T-cell (primary cell): ENCODE data around the gene GIMAP1. TPM values are rescaled to one million over a fixed set of nuclear protein-coding genes. Genes with fewer than 3 reads are reported as not detected.

Source experiments
- ATAC-seq, 4 experiments: fragments of 200-7000 bp in 3 of 4; fragments of 150-1000 bp in 1 of 4; cut with Tn5 transposase; replicated peaks in 1 of 4; 1 replicate in 3 of 4; 2 replicates in 1 of 4; pipeline ENCODE4 v1.10.0; 2021; ENCODE audit warnings: moderate library complexity in 3 of 4, mild to moderate bottlenecking in 2 of 4, moderate number of reproducible peaks in 1 of 4
- CTCF ChIA-PET, 2 donors: fragments of 300-600 bp; sonication (Branson Sonifier 250); formaldehyde crosslinking; loops; one replicate each; lab custom pipeline; 2022; ENCODE audit warnings: antibody characterized with exemption in 2 of 2; lab: Charles Lee
- POLR2A ChIA-PET, 2 donors: fragments of 300-600 bp; sonication (Branson Sonifier 250); formaldehyde crosslinking; loops; one replicate each; lab custom pipeline; 2022; ENCODE audit warnings: antibody characterized with exemption in 2 of 2; lab: Charles Lee
- DNase-seq, 35 experiments: peaks; one replicate each; pipeline versions ENCODE4 v3.0.0 to v3.0.0-alpha.2; 2013 to 2023
- H3K27ac ChIP-seq: one replicate; pipeline ENCODE4 v1.5.1; 2013; ENCODE audit warnings: low read length
- H3K27me3 ChIP-seq, 2 experiments: replicated peaks in 1 of 2; 1 replicate in 1 of 2; 2 replicates in 1 of 2; pipeline versions ENCODE4 v1.6.1 to v1.7.0; 2013; ENCODE audit warnings: low read length in 1 of 2, mixed read lengths in 1 of 2; ENCODE audit not compliant: control insufficient read depth in 2 of 2, insufficient read depth in 2 of 2; ENCODE audit errors: extremely low read depth in 1 of 2
- H3K36me3 ChIP-seq, 2 donors: 1 replicate in 1 of 2; 2 replicates in 1 of 2; pipeline versions ENCODE4 v1.6.1 to v1.7.0; 2013; ENCODE audit warnings: low read length in 1 of 2; ENCODE audit not compliant: control insufficient read depth in 2 of 2, insufficient read depth in 1 of 2; ENCODE audit errors: extremely low read depth in 1 of 2
- H3K4me1 ChIP-seq, 2 experiments: 1 replicate in 1 of 2; 2 replicates in 1 of 2; pipeline versions ENCODE4 v1.6.1 to v1.7.0; 2013; ENCODE audit warnings: low read length in 2 of 2, mixed read lengths in 1 of 2; ENCODE audit not compliant: insufficient read depth in 2 of 2, control insufficient read depth in 1 of 2; ENCODE audit errors: extremely low read depth in 1 of 2
- H3K4me3 ChIP-seq, 2 donors: 1 replicate in 1 of 2; 2 replicates in 1 of 2; pipeline versions ENCODE4 v1.5.1 to v1.7.0; 2013; ENCODE audit warnings: mild to moderate bottlenecking in 2 of 2, low read length in 1 of 2, moderate library complexity in 1 of 2; ENCODE audit not compliant: control insufficient read depth in 1 of 2; ENCODE audit errors: extremely low read depth in 1 of 2
- H3K9me3 ChIP-seq: 2 replicates; pipeline ENCODE4 v1.7.0; 2013
- H3K27ac Mint-ChIP-seq, 2 donors: one replicate each; pipeline ENCODE4 v1.8.0; 2020 to 2021; ENCODE audit warnings: mild to moderate bottlenecking in 2 of 2, mixed read lengths in 2 of 2
- H3K27me3 Mint-ChIP-seq, 2 donors: one replicate each; pipeline ENCODE4 v1.8.0; 2021 to 2022; ENCODE audit warnings: mixed read lengths in 2 of 2
- H3K36me3 Mint-ChIP-seq: one replicate; pipeline ENCODE4 v1.8.0; 2021; ENCODE audit warnings: mixed read lengths
- H3K4me1 Mint-ChIP-seq, 3 donors: one replicate each; pipeline ENCODE4 v1.8.0; 2020 to 2022; ENCODE audit warnings: mixed read lengths in 3 of 3, mild to moderate bottlenecking in 1 of 3
- H3K4me3 Mint-ChIP-seq, 3 donors: one replicate each; pipeline ENCODE4 v1.8.0; 2020 to 2022; ENCODE audit warnings: mild to moderate bottlenecking in 3 of 3, mixed read lengths in 3 of 3, moderate library complexity in 3 of 3
- H3K9me3 Mint-ChIP-seq, 3 donors: one replicate each; pipeline ENCODE4 v1.8.0; 2020 to 2022; ENCODE audit warnings: mixed read lengths in 3 of 3
- WGBS: methylation state at CpG from one replicate; pipeline ENCODE4 v1.1.5; 2013; ENCODE audit warnings: missing lambda C conversion rate; ENCODE audit not compliant: insufficient coverage; 5-methylcytosine and 5-hydroxymethylcytosine counted together
- total RNA-seq, 35 experiments: library from RNA in 6 of 35; stranded (reverse) in 6 of 35; fragments of 120-200 nt in 1 of 35; gene quantifications; one replicate each; pipeline versions ENCODE4 v1.2.1 to v1.2.4 and lab custom pipeline; 2013 to 2026

Gene GIMAP1
- total RNA-seq, 5 donors from 2014 or later (not counting 1 experiment from before 2014, with no cell fraction given), result 23.5 to 99.9 (median 76.8) TPM

DNA sequence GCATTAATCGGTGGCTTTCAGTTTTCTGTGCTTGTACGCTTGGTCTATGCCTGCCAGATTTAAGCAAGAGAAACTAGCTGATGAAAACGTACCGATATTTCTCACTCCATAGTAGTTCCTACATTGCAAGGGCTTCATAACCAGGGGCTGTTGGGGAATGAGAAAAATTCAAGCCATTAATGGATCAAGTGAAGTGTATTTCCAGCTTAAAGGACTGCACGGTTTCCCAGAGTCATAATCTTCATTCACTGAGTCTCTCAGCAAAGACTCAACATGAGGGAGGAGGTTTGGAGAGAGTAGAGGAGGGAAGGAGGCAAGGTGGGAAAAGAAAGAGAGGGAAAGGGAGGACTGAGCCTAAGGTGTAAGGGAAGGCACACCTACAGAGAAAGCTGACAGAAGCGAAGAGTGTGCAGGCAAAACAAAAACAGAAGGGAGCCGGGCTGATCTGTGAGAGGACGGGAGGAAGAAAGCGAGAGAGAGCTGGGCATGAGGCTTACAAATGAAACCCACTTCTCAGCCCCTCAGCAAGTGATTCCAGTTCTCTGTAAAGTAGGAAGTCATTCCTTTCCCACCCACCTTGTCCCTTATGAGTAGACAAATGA, 30.3 kb upstream of the GIMAP1 start:
- peak overlapping the region; percentile 94 to 99 (median 95) for H3K4me3 Mint-ChIP-seq
- peaks cover 82 to 89% (median 87%) of the 10 kb centered on the region in 3 donors for H3K4me1 Mint-ChIP-seq
- Histone ChIP-seq H3K36me3 (peaks cover 14 to 30% of the 10 kb centered on the region in 2 donors), H3K27ac (peak overlapping the region; percentile 92), H3K9me3 (peaks cover 14% of the 10 kb centered on the region), H3K4me1 (peaks cover 32 to 50% of the 10 kb centered on the region in 2 experiments), H3K27me3 (no peaks in the 10 kb centered on the region), H3K4me3 (peak overlapping the region; percentile 71 to 75)
- H3K36me3 Mint-ChIP-seq, result peaks cover 68% of the 10 kb centered on the region
- H3K27ac Mint-ChIP-seq, result peak overlapping the region; percentile 100
- ChIA-PET CTCF (interaction anchor here in 1 of 2 donors (0.6 to 2.4 kb wide), 9 partner anchors 9 to 239 kb away, joined by 3 to 11 read pairs (median 4); partner anchors contain the start of gene GIMAP1), POLR2A (interaction anchor here (0.7 to 1.2 kb wide), 5 partner anchors 9 to 160 kb away, joined by 3 to 7 read pairs (median 4); no protein-coding TSS in a partner anchor)
- ATAC-seq, result peak; percentile 36 to 53 (median 41)
- peak in 3 of 35 experiments; percentile 15 to 43 (median 40) for DNase-seq
- H3K27me3 Mint-ChIP-seq, result no peaks in the 10 kb centered on the region
- H3K9me3 Mint-ChIP-seq, result peaks cover 18 to 41% (median 24%) of the 10 kb centered on the region in 3 donors
- no CpG with 5 or more reads among the region's 9 CpGs for WGBS

DNA sequence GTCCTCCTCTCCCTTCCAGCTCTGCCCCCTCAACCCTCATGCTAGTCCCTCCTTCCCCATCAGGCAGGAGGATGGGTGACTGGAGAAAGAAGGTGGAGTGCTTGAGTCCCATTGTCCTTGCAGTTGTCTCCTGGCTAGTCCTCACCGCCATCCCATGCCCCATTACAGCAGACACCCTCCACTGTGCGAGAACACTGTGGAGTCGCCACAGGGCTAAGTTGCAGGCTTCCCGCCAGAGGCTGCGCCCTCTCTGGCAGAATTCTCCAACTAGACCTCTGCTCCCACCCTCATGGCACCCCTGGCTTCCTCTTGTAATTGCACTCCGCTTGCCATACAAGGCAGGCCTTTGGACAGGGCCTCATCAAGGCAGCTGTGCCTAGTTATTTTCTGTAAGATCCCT, 27.8 kb upstream of the GIMAP1 start:
- DNase-seq (no peak), ATAC-seq (no peak)
- Histone ChIP-seq H3K36me3 (peaks cover 21 to 48% of the 10 kb centered on the region in 2 donors), H3K4me1 (peaks cover 27 to 42% of the 10 kb centered on the region in 2 experiments), H3K27ac (peak overlapping the region; percentile 42), H3K9me3 (peaks cover 31% of the 10 kb centered on the region), H3K27me3 (no peaks in the 10 kb centered on the region), H3K4me3 (peak overlapping the region; percentile 69 to 75)
- peaks cover 14 to 39% (median 26%) of the 10 kb centered on the region in 3 donors for H3K9me3 Mint-ChIP-seq
- H3K4me3 Mint-ChIP-seq, result peak overlapping the region; percentile 94 to 99 (median 95)
- ChIA-PET POLR2A (no interaction called here), CTCF (interaction anchor here in 1 of 2 donors (1.4 kb wide), 1 partner anchor 126 kb away, joined by 4 read pairs; no protein-coding TSS in a partner anchor)
- peaks cover 73% of the 10 kb centered on the region for H3K36me3 Mint-ChIP-seq
- no peaks in the 10 kb centered on the region for H3K27me3 Mint-ChIP-seq
- H3K4me1 Mint-ChIP-seq, result peaks cover 68 to 78% (median 78%) of the 10 kb centered on the region in 3 donors
- H3K27ac Mint-ChIP-seq, result peak overlapping the region; percentile 100
- WGBS, result 99% methylated on average over 5 of the region's 6 CpGs

DNA sequence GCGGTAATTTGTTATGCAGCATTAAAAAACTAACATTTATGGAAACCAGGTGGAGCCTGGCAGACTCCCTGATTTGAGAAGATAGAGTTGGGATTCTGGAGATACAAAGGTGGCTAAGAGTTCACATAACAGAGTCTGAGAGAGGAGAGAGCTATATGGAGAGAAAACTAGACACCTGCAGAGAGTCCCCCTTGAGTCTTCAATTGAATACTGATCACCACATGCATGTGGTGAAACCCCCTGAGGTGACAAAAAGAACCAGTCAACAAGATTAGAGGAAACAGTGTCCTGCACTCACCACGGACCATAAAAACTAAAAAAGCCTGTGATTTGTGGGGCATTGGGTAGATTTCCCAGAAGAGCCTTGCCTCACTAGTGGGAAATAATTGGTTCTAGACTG, 20.8 kb upstream of the GIMAP1 start:
- no peak overlapping the region for H3K4me3 ChIP-seq
- no peak overlapping the region for H3K27ac ChIP-seq
- H3K36me3 ChIP-seq, result peaks cover 7 to 23% of the 10 kb centered on the region in 2 donors
- H3K9me3 ChIP-seq, result peaks cover 32% of the 10 kb centered on the region
- Mint-ChIP-seq H3K27me3 (no peaks in the 10 kb centered on the region), H3K4me1 (peaks cover 11 to 25% (median 16%) of the 10 kb centered on the region in 3 donors), H3K36me3 (peaks cover 56% of the 10 kb centered on the region), H3K9me3 (peaks cover 19 to 79% (median 64%) of the 10 kb centered on the region in 3 donors), H3K27ac (peak overlapping the region in 1 of 2 donors; percentile 40), H3K4me3 (no peak overlapping the region)
- no peaks in the 10 kb centered on the region for H3K27me3 ChIP-seq
- H3K4me1 ChIP-seq, result no peaks in the 10 kb centered on the region
- CTCF ChIA-PET, result interaction anchor here (0.6 kb wide), 2 partner anchors 26 to 71 kb away, joined by 3 read pairs; no protein-coding TSS in a partner anchor
- 100% methylated on average over 1 of the region's 2 CpGs for WGBS
- POLR2A ChIA-PET, result interaction anchor here in 1 of 2 donors (0.6 kb wide), 1 partner anchor 10 kb away, joined by 3 read pairs; the partner anchor contains the start of gene GIMAP2
- DNase-seq (no peak), ATAC-seq (no peak)

DNA sequence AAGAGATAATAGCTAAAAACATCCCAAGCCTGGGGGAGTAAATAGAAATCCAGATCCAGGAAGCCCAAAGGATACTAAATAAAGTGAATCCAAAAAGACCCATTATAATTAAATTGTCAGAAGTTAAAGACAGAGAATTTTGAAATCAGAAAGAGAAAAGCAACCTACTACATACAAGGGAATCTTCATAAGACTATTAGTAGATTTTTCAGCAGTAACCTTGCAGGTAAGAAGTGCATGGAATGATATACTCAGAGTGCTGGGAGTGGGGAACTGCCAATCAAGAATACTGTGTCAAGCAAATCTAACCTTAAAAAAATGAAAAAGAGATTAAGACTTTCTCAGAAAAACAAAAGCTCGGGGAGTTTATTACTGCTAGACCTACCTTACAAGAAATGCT, 13.2 kb upstream of the GIMAP1 start:
- H3K27me3 ChIP-seq, result no peaks in the 10 kb centered on the region
- H3K36me3 ChIP-seq, result no peaks in the 10 kb centered on the region
- Mint-ChIP-seq H3K27ac (no peak overlapping the region), H3K4me3 (no peak overlapping the region), H3K9me3 (peaks cover 22 to 83% (median 64%) of the 10 kb centered on the region in 3 donors), H3K27me3 (no peaks in the 10 kb centered on the region), H3K36me3 (peaks cover 59% of the 10 kb centered on the region), H3K4me1 (peaks cover 6 to 7% (median 7%) of the 10 kb centered on the region in 3 donors)
- ATAC-seq, result no peak
- peaks cover 8% of the 10 kb centered on the region for H3K9me3 ChIP-seq
- CTCF ChIA-PET, result interaction anchor here in 1 of 2 donors (0.5 to 1.5 kb wide), 5 partner anchors 13 to 403 kb away, joined by 3 to 6 read pairs (median 3); partner anchors contain the start of gene GIMAP1
- no peak overlapping the region for H3K27ac ChIP-seq
- DNase-seq, result no peak
- POLR2A ChIA-PET, result no interaction called here
- H3K4me3 ChIP-seq, result no peak overlapping the region
- WGBS, result no CpG with 5 or more reads among the region's 1 CpG
- no peaks in the 10 kb centered on the region for H3K4me1 ChIP-seq

DNA sequence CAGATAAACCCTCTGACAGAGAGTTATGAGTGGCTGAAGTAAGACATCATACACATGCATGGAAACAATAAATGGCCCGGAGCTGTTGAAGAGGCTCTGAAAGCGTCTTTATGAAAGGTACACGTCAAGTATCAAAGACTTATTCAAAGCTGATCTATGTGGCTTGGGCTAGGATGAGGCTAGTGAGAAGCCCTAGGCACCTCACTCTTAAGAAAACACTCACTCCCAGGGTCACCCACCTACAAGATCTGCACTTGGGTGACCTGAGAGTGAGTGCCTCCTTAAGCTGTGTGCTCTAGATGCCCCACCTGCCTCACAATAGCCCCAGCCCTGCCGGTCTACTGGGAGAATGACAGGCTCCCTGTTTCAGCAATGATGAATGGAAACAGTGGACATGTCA, 1.1 kb upstream of the GIMAP1 start:
- POLR2A ChIA-PET, result no interaction called here
- Mint-ChIP-seq H3K27me3 (no peaks in the 10 kb centered on the region), H3K4me3 (peak overlapping the region; percentile 88 to 99 (median 99)), H3K9me3 (peaks cover 3 to 15% (median 7%) of the 10 kb centered on the region in 3 donors), H3K36me3 (peaks cover 49% of the 10 kb centered on the region), H3K4me1 (peaks cover 58 to 71% (median 64%) of the 10 kb centered on the region in 3 donors), H3K27ac (peak overlapping the region; percentile 94 to 97)
- CTCF ChIA-PET, result interaction anchor here (0.6 to 2.3 kb wide), 12 partner anchors 12 to 563 kb away, joined by 3 to 10 read pairs (median 4); partner anchors contain the start of genes GIMAP2 (in 1 of the 2) and GIMAP6 (in 1 of the 2)
- no peak for DNase-seq
- H3K4me3 ChIP-seq, result peak overlapping the region; percentile 80 to 93
- peaks cover 34 to 42% of the 10 kb centered on the region in 2 experiments for H3K4me1 ChIP-seq
- H3K9me3 ChIP-seq, result no peaks in the 10 kb centered on the region
- no CpG with 5 or more reads among the region's 4 CpGs for WGBS
- H3K27ac ChIP-seq, result peak overlapping the region; percentile 79
- ATAC-seq, result peak in 2 of 4 experiments; percentile 8 to 10
- no peaks in the 10 kb centered on the region for H3K27me3 ChIP-seq
- peaks cover 4 to 21% of the 10 kb centered on the region in 2 donors for H3K36me3 ChIP-seq

DNA sequence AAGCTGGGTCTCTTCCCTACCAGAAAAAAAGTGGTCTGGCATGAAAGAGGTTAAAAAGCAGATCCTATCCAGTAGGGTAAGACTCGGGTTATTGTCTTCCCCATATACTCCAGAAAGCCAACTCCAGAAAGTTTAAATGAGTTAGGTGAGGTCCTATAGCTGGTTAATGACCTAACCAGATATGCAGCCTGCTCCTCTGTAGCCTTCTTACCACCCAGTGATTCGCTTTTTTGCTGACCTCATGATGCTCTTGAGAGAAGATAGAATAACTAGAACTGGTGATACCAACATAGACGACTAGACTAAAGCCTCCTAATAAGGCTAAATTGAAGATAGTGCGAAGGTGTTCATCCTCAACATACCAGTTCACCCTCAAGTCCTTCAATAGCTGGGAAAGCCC, 675 bp upstream of the GIMAP1 start:
- WGBS, result no CpG with 5 or more reads among the region's 4 CpGs
- ChIA-PET POLR2A (interaction anchor here (0.7 to 1.4 kb wide), 8 partner anchors 15 to 235 kb away, joined by 3 to 5 read pairs (median 4); partner anchors contain the start of gene GIMAP4 (in 1 of the 2)), CTCF (interaction anchor here (0.6 to 2.3 kb wide), 18 partner anchors 12 to 563 kb away, joined by 3 to 10 read pairs (median 3); partner anchors contain the start of genes GIMAP2 (in 1 of the 2) and GIMAP6 (in 1 of the 2))
- Mint-ChIP-seq H3K4me1 (peaks cover 60 to 73% (median 67%) of the 10 kb centered on the region in 3 donors), H3K4me3 (peak overlapping the region; percentile 88 to 99 (median 99)), H3K27me3 (no peaks in the 10 kb centered on the region), H3K9me3 (peaks cover 3 to 15% (median 7%) of the 10 kb centered on the region in 3 donors), H3K27ac (peak overlapping the region; percentile 94 to 97), H3K36me3 (peaks cover 53% of the 10 kb centered on the region)
- no peak for DNase-seq
- Histone ChIP-seq H3K36me3 (peaks cover 7 to 25% of the 10 kb centered on the region in 2 donors), H3K9me3 (no peaks in the 10 kb centered on the region), H3K27me3 (no peaks in the 10 kb centered on the region), H3K4me3 (peak overlapping the region; percentile 80 to 93), H3K27ac (peak overlapping the region; percentile 79), H3K4me1 (peaks cover 34 to 47% of the 10 kb centered on the region in 2 experiments)
- ATAC-seq, result peak; percentile 8 to 22 (median 14)
